ENCODE measurements around the gene KCTD17. TPM values are rescaled to one million over a fixed set of nuclear protein-coding genes. Genes with fewer than 3 reads are reported as not detected.
A peak's percentile ranks its signal among the peaks of the same experiment; 100 is the strongest.

Gene KCTD17
- total and polyA plus RNA-seq, 2 of the 13 experiments (the other 11 are each of a cell fraction or from before 2014, with no cell fraction given): 5.3 to 11.7 TPM

- no peak for TF ChIP-seq ZNF142 (CRISPR knock-in tag; IDR thresholded peaks at IDR 0.05)
- TF ChIP-seq KAT7 (CRISPR knock-in tag; IDR thresholded peaks at IDR 0.05; ENCODE audit: borderline replicate concordance): no peak
- TF ChIP-seq ZBTB10 (CRISPR knock-in tag; IDR thresholded peaks at IDR 0.05; ENCODE audit: borderline replicate concordance): 0 out of 2 replicates have a peak, but pooled peaks have one; percentile 9
- TF ChIP-seq HDAC2 (CRISPR knock-in tag; IDR thresholded peaks at IDR 0.05): no peak
- no peak for TF ChIP-seq ZNF7 (CRISPR knock-in tag; IDR thresholded peaks at IDR 0.05)
- TF ChIP-seq FLYWCH1 (CRISPR knock-in tag; IDR thresholded peaks at IDR 0.05): no peak
- TF ChIP-seq NCOA2 (CRISPR knock-in tag; IDR thresholded peaks at IDR 0.05): no peak
- TF ChIP-seq GLMP (CRISPR knock-in tag; IDR thresholded peaks at IDR 0.05; ENCODE audit: borderline replicate concordance): no peak
- TF ChIP-seq ZSCAN31 (CRISPR knock-in tag; IDR thresholded peaks at IDR 0.05; ENCODE audit: low read depth): no peak
- TF ChIP-seq RBFOX2 (IDR thresholded peaks at IDR 0.05; ENCODE audit: low read depth, low read length): no peak
- no peak for TF ChIP-seq ZNF24 (IDR thresholded peaks at IDR 0.05)
- no peak for TF ChIP-seq ZNF543 (CRISPR knock-in tag; IDR thresholded peaks at IDR 0.05)
- no peak for TF ChIP-seq HMGA1 (CRISPR knock-in tag; conservative IDR thresholded peaks at IDR 0.05)
- TF ChIP-seq ZFP91 (CRISPR knock-in tag; IDR thresholded peaks at IDR 0.05; ENCODE audit: borderline replicate concordance): peak; percentile 51; the same call in 1 of the 2 replicates
- TF ChIP-seq ZNF275 (CRISPR knock-in tag; IDR thresholded peaks at IDR 0.05; ENCODE audit: borderline replicate concordance): 0 out of 2 replicates have a peak, but pooled peaks have one; percentile 7
- TF ChIP-seq NFE2L2 (IDR thresholded peaks at IDR 0.05; ENCODE audit: low read length): no peak
Observed at GRCh38 chr22:37020192-37020479, 31.4 kb upstream of the KCTD17 start (continued).
